HG03039 (cell line): Measurements from ENCODE around the gene COL17A1.

Experiments used
- ATAC-seq: cut with Tn5 transposase; IDR thresholded peaks from one replicate; pipeline ENCODE4 v1.9.1; 2021; ENCODE audit warnings: mild to moderate bottlenecking, moderate library complexity; ENCODE audit not compliant: unreplicated experiment

COL17A1 gene

GRCh38 chr10:104098358-104098925, 12.8 kb upstream of the COL17A1 start:
- no peak for ATAC-seq

- ATAC-seq: no peak
These were observed 11.0 kb upstream of the COL17A1 start for GRCh38 chr10:104096692-104097091.

GRCh38 chr10:104092749-104093148, 7.1 kb upstream of the COL17A1 start:
- no peak for ATAC-seq

- no peak for ATAC-seq
These were observed 4.9 kb upstream of the COL17A1 start for GRCh38 chr10:104090611-104091010.

- ATAC-seq: no peak
These were observed 3.9 kb upstream of the COL17A1 start for GRCh38 chr10:104089621-104090020.

- no peak for ATAC-seq
These were observed 2.6 kb upstream of the COL17A1 start for GRCh38 chr10:104088239-104088638.

GRCh38 chr10:104084482-104085142, 1.1 kb downstream of the COL17A1 start:
- ATAC-seq: no peak

GRCh38 chr10:104081998-104082397, 3.7 kb downstream of the COL17A1 start:
- no peak for ATAC-seq

GRCh38 chr10:104080762-104081161, 4.9 kb downstream of the COL17A1 start:
- ATAC-seq: no peak

GRCh38 chr10:104077663-104078151, 8.0 kb downstream of the COL17A1 start:
- ATAC-seq: no peak

- no peak for ATAC-seq
These were observed 8.4 kb downstream of the COL17A1 start for GRCh38 chr10:104077247-104077646.

GRCh38 chr10:104076743-104077160, 8.9 kb downstream of the COL17A1 start:
- no peak for ATAC-seq

- ATAC-seq: no peak
These were observed 11.2 kb downstream of the COL17A1 start for GRCh38 chr10:104074505-104074904.

- ATAC-seq: no peak
These were observed 12.9 kb downstream of the COL17A1 start for GRCh38 chr10:104072786-104073185.

GRCh38 chr10:104069613-104070012, 16.1 kb downstream of the COL17A1 start:
- ATAC-seq: no peak

- ATAC-seq: no peak
These were observed 18.2 kb downstream of the COL17A1 start for GRCh38 chr10:104067525-104067924.

GRCh38 chr10:104066945-104067344, 18.7 kb downstream of the COL17A1 start:
- no peak for ATAC-seq

- ATAC-seq: no peak
These were observed 19.9 kb downstream of the COL17A1 start for GRCh38 chr10:104065748-104066147.

GRCh38 chr10:104061196-104061595, 24.5 kb downstream of the COL17A1 start:
- ATAC-seq: no peak

GRCh38 chr10:104059364-104059763, 26.3 kb downstream of the COL17A1 start:
- no peak for ATAC-seq

- no peak for ATAC-seq
These were observed 28.0 kb downstream of the COL17A1 start for GRCh38 chr10:104057717-104058116.

GRCh38 chr10:104056619-104057273, 28.9 kb downstream of the COL17A1 start:
- ATAC-seq: no peak
